HG03571 (cell line): ENCODE results near the gene TRIM17.

ENCODE experiments used
- ATAC-seq: cut with Tn5 transposase; IDR thresholded peaks from one replicate; pipeline ENCODE4 v1.9.1; 2021; ENCODE audit not compliant: unreplicated experiment

Gene TRIM17

GRCh38 chr1:228368801-228369607, 47.7 kb downstream of the TRIM17 start:
- no peak for ATAC-seq

DNA sequence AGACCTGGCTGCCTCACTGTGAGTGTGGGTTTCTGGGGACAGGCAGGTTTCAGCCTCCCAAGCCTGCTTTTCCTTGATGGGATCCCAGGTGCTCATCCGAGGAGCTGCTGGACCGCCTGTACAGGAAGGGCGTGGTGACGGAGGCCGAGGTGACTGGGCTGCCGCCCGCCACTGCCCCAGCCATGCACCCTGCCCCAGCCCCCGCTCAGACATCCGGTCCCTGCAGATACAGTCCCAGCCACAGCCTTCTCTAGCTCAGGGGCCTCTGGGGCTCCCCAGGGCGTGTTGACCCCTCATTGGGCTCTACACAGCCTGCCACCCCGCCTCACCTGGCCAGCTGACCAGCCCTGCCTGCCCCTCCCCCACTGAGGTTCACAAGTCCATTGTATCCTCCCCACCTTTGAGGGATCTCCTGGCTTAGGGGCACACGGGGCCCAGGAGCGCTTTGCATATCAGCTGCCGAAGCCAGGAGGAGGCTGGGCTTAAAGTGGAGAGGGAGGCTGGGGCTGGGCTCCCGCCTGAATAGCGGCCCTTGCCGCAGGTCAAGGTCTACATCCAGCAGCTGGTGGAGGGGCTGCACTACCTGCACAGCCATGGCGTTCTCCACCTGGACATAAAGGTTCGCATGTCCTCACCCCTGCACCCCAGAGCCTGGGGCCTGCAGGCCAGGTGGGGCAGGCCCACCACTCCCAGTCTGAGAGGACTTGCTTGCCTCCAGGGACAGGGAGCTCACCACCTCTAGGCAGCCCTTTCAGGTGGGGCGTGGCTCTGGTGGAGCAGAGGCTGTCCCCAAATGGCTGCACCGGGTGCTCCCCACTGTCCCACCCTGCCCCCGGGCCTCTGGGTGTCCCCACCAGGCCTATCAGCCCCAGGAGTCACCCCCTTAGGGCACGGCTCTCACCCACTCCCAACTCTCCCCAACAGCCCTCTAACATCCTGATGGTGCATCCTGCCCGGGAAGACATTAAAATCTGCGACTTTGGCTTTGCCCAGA, 48.6 kb downstream of the TRIM17 start:
- no peak for ATAC-seq

- ATAC-seq = no peak
These were observed 49.6 kb downstream of the TRIM17 start for GRCh38 chr1:228366866-228367741.

DNA sequence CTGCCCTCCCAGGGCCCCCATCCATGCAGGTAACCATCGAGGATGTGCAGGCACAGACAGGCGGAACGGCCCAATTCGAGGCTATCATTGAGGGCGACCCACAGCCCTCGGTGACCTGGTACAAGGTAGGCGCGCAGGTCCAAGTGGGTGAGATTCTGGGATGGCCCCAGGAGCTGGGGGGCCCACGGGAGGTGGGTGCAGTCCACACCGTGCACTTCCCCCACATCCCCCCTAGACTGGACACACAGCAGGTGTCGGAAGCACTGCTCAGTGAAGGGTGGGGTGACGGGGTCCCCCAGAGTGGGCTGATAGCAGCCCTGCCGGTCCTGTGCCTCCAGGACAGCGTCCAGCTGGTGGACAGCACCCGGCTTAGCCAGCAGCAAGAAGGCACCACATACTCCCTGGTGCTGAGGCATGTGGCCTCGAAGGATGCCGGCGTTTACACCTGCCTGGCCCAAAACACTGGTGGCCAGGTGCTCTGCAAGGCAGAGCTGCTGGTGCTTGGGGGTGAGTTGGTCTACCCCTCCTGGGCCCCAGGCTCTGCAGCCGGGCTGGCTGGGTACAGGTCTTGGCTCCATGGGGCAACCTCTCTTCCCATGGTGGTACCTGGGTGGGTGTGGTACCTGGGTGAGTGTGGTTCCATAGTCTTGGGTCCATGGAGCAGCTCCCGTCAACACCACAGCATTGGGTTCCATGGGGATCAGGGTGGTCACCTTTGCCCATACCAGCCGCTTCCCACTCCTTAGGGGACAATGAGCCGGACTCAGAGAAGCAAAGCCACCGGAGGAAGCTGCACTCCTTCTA, 50.4 kb downstream of the TRIM17 start:
- ATAC-seq = no peak

GRCh38 chr1:228365271-228366061, 51.2 kb downstream of the TRIM17 start:
- no peak for ATAC-seq

GRCh38 chr1:228364706-228365213, 51.9 kb downstream of the TRIM17 start:
- ATAC-seq = no peak

GRCh38 chr1:228364068-228364705, 52.5 kb downstream of the TRIM17 start:
- ATAC-seq = no peak

DNA sequence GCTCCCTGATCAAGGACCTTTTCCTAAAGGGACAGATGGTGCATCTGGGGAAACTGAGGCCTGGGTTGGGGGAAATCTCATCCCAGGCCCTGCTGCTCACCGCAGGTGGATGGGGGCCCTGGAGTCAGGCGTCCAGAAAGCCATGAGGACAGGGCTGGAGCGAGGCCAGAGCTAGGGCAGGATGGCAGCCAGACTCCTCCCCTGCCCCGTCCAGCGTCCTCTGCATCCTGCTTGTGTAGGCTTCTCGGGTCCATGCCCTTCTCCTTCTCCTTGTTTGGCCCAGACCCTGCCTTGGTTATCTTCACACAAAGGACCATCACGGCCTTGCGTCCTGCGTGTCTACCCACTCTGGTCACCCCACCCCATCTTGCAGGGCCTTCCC, 53.0 kb downstream of the TRIM17 start:
- no peak for ATAC-seq

- no peak for ATAC-seq
These were observed 53.7 kb downstream of the TRIM17 start for GRCh38 chr1:228362884-228363450.

- no peak for ATAC-seq
These were observed 54.3 kb downstream of the TRIM17 start for GRCh38 chr1:228362141-228362883.

- ATAC-seq = no peak
These were observed 55.1 kb downstream of the TRIM17 start for GRCh38 chr1:228361314-228362140.

DNA sequence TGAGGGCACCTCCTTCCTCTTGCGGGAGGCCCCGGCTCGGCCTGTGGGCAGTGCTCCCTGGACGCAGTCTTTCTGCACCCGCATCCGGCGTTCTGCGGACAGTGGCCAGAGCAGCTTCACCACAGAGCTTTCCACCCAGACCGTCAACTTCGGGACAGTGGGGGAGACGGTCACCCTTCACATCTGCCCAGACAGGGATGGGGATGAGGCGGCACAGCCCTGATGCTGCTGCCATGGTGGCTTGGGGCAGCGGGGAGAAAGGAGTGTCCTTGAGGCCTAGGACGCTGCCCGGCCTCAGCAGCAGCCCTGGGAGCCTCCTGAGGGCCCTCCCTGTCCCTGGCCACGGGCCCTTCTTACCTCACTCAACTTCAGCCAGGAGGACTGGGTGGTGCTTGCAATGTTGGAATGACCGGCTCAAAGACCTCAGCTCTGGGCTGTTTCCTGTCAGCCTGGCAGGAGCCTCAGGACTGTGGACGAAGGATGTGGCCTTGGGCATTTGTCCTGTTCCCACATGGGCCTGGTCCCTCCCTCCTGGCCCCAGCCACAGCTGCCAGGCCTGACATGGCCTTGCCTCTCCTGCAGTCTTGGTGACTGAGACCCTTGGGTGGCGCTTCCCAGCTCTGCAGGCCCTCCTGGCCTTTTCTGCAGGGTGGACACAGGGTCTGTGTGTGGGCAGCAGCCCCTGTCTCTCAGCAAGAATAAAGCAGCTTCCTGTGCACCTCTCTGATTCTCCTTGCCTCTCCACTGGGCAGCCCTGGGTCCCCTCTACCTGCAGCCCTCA, 55.9 kb downstream of the TRIM17 start:
- no peak for ATAC-seq

DNA sequence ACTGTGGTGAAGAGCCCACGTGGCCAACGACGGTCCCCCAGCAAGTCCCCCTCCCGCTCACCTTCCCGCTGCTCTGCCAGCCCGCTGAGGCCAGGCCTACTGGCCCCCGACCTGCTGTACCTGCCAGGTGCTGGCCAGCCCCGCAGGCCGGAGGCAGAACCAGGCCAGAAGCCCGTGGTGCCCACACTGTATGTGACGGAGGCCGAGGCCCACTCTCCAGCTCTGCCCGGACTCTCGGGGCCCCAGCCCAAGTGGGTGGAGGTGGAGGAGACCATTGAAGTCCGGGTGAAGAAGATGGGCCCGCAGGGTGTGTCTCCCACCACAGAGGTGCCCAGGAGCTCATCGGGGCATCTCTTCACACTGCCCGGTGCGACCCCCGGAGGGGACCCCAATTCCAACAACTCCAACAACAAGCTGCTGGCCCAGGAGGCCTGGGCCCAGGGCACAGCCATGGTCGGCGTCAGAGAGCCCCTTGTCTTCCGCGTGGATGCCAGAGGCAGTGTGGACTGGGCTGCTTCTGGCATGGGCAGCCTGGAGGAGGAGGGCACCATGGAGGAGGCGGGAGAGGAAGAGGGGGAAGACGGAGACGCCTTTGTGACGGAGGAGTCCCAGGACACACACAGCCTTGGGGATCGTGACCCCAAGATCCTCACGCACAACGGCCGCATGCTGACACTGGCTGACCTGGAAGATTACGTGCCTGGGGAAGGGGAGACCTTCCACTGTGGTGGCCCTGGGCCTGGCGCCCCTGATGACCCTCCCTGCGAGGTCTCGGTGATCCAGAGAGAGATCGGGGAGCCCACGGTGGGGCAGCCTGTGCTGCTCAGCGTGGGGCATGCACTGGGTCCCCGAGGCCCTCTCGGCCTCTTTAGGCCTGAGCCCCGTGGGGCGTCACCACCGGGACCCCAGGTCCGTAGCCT, 56.8 kb downstream of the TRIM17 start:
- no peak for ATAC-seq

DNA sequence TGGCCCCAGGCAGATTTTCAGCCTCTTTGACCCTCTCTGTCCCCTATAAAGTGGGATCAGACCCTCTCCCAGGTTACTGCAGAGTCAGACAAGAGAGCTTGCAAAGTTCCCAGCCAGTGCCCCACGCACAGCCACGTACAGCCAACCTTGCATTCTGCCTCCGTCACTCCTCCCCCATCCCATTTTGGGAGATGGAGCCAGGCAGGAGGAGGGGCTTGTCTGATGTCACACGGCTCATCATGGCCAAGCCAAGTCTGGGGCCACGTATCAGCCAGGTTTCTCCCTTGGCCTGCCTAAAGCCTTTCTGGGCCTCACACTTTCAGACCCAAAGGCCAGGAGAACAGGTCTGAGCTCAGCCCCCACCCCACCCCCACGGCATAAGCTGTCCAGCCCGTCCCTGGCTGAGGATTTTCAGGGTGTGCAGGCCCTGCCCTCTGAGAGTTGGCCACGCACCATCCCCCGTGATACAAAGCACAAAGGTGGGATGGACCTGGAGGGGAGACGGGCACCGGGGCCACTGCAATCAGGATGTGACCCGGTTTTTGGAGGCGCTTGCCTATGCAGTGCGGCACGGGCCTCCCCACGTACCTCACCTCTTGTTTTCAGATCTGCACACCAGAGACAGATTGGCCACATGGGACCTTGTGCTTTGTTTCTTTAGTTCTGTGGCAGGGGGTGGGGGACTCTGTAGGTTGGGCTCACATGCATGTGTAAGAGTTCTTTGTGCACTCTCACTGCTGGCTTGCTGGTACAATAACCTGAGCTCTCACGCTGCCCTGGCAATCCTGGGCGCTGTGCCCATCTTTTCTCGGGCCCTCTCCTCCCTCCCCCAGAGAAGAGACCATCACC, 57.7 kb downstream of the TRIM17 start:
- ATAC-seq = no peak
